ENCODE data around the gene NYNRIN.
A peak's percentile ranks its signal among the peaks of the same experiment; 100 is the strongest.

Gene NYNRIN

GRCh38 chr14:24409956-24410355 is 11.2 kb downstream of the NYNRIN start:
- Histone ChIP-seq H3K36me3 (peaks cover 89% of the 10 kb centered on the region), H3K4me3 (no peak overlapping the region), H3K4me1 (peaks cover 60% of the 10 kb centered on the region), H3K9me3 (no peaks in the 10 kb centered on the region), H3K4me2 (peak overlapping the region; percentile 92), H4K20me1 (0 out of 2 replicates have a peak, but pooled peaks cover 8% of the 10 kb centered on the region), H3K9ac (no peak overlapping the region), H3K27me3 (no peaks in the 10 kb centered on the region), H3K27ac (peak overlapping the region; percentile 81)
- TF ChIP-seq Cebpa-rat (IDR thresholded peaks at IDR 0.05): no peak

DNA sequence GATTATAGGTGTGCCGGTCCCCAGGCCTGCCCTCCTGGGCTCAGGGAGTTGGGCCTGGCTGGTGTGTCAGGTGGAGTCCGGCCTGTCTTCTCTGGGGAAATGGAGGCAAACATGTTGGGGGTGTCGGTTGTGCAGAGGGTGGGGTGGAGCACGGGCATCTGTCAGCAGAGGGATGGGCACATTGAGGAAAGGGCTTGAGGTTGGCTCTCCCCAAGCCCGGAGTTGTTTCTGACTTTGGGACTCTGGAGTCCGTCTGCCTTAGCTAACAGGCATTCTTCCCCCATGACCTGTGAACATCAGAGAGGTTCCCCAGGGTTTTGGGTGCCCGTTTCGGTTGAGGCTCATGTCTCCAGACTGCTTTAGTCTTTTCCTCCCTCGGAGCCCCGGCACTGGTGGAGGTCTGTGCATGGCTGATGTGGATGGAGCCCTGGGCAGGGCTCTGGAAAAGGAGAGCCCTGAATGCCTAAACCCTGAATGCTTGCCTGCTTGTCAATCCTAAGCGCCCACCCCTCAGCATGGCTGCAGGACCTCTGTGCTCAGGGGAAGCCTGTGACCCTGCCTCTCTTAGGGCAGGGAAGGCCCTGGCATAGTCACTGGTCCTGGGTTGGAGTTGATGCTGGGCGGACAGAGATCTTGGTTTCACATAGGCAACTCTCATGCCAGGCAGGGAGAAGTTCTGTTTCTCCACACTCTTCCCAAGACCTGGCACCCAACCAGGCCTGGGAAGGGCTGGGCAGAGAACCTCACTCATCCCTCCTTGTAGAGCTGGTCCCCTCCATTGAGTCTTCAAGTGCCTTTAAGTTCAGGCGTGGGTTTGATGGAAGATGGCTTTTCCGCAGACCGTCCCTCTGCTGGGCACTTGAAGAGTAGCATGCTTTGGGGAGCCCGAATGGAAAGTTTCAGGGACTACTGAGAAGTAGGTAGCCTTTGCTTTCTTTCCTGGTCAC is 12.9 kb downstream of the NYNRIN start:
- Histone ChIP-seq H3K27me3 (no peaks in the 10 kb centered on the region), H3K4me1 (peaks cover 67% of the 10 kb centered on the region), H3K4me3 (no peak overlapping the region), H4K20me1 (0 out of 2 replicates have a peak, but pooled peaks cover 8% of the 10 kb centered on the region), H3K36me3 (peaks cover 81% of the 10 kb centered on the region), H3K4me2 (peak overlapping the region; percentile 92), H3K9ac (0 out of 2 replicates have a peak overlapping the region, but pooled peaks have one; percentile 10), H3K9me3 (no peaks in the 10 kb centered on the region), H3K27ac (0 out of 2 replicates have a peak overlapping the region, but pooled peaks have one; percentile 6)
- TF ChIP-seq Cebpa-rat (IDR thresholded peaks at IDR 0.05): no peak

DNA sequence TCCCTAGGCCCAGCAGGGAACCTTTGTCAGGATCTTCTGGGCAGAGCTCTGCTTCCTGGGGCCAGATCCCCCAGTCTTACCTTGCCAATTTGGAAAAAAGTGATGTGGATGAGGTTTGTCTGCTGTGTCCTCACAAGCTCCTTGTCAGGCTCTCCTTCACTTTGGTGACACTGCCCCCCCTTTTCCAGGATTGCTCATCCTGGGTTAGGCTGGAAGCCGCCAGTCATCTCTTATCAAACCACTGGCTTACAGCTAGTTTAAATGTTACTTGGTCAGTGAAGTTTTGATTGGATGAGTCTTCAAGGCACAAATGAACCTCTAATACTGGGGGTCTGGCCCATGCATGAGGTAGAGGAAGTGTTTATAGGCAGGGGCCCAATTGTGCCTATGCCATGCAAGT is 15.3 kb downstream of the NYNRIN start:
- TF ChIP-seq Cebpa-rat (IDR thresholded peaks at IDR 0.05): no peak
- Histone ChIP-seq H3K9me3 (no peaks in the 10 kb centered on the region), H3K9ac (no peak overlapping the region), H3K27ac (no peak overlapping the region), H3K36me3 (peaks cover 58% of the 10 kb centered on the region), H3K27me3 (no peaks in the 10 kb centered on the region), H3K4me2 (no peak overlapping the region), H3K4me3 (no peak overlapping the region), H4K20me1 (0 out of 2 replicates have a peak, but pooled peaks cover 8% of the 10 kb centered on the region), H3K4me1 (peaks cover 64% of the 10 kb centered on the region)

DNA sequence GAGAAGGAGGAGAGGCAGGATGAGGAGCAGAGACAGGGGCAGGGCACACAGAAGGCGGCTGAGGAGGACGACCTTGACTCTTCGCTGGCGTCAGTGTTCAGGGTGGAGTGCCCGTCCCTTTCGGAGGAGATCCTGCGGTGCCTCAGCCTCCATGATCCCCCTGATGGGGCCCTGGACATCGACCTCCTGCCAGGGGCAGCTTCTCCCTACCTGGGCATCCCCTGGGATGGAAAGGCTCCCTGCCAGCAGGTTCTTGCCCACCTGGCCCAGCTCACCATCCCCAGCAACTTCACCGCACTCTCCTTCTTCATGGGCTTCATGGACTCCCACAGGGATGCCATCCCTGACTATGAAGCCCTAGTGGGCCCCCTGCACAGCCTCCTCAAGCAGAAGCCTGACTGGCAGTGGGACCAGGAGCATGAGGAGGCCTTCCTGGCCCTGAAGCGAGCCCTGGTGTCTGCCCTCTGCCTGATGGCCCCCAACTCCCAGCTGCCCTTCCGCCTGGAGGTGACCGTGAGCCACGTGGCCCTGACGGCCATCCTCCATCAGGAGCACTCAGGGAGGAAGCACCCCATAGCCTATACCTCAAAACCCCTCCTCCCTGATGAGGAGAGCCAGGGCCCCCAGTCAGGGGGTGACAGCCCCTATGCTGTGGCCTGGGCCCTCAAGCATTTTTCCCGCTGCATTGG is 16.1 kb downstream of the NYNRIN start:
- no peak for TF ChIP-seq Cebpa-rat (IDR thresholded peaks at IDR 0.05)
- peaks cover 58% of the 10 kb centered on the region for H3K36me3 ChIP-seq
- no peak overlapping the region for H3K9ac ChIP-seq
- H3K4me3 ChIP-seq: no peak overlapping the region
- no peaks in the 10 kb centered on the region for H3K27me3 ChIP-seq
- H3K4me1 ChIP-seq: peaks cover 56% of the 10 kb centered on the region
- 0 out of 2 replicates have a peak, but pooled peaks cover under 1% of the 10 kb centered on the region for H4K20me1 ChIP-seq
- H3K4me2 ChIP-seq: no peak overlapping the region
- H3K27ac ChIP-seq: no peak overlapping the region
- no peaks in the 10 kb centered on the region for H3K9me3 ChIP-seq

GRCh38 chr14:24415421-24416253 is 16.8 kb downstream of the NYNRIN start:
- no peaks in the 10 kb centered on the region for H3K27me3 ChIP-seq
- H3K4me1 ChIP-seq: peaks cover 48% of the 10 kb centered on the region
- peak overlapping the region; percentile 93 for H3K4me2 ChIP-seq
- H4K20me1 ChIP-seq: no peaks in the 10 kb centered on the region
- peak overlapping the region; percentile 65; the same call in 1 of the 2 replicates for H3K27ac ChIP-seq
- no peaks in the 10 kb centered on the region for H3K9me3 ChIP-seq
- peaks cover 53% of the 10 kb centered on the region for H3K36me3 ChIP-seq
- no peak overlapping the region for H3K4me3 ChIP-seq
- H3K9ac ChIP-seq: no peak overlapping the region
- TF ChIP-seq Cebpa-rat (IDR thresholded peaks at IDR 0.05): no peak

- Histone ChIP-seq H3K27ac (peak overlapping the region; percentile 65), H3K9ac (0 out of 2 replicates have a peak overlapping the region, but pooled peaks have one; percentile 34), H3K4me2 (peak overlapping the region; percentile 93), H3K36me3 (peaks cover 46% of the 10 kb centered on the region), H3K4me1 (peaks cover 43% of the 10 kb centered on the region), H3K4me3 (0 out of 2 replicates have a peak overlapping the region, but pooled peaks have one; percentile 38), H4K20me1 (no peaks in the 10 kb centered on the region), H3K27me3 (no peaks in the 10 kb centered on the region), H3K9me3 (no peaks in the 10 kb centered on the region)
- no peak for TF ChIP-seq Cebpa-rat (IDR thresholded peaks at IDR 0.05)
Measured at GRCh38 chr14:24416254-24416931, 17.6 kb downstream of the NYNRIN start.

- TF ChIP-seq Cebpa-rat (IDR thresholded peaks at IDR 0.05): no peak
- H3K4me2 ChIP-seq: peak overlapping the region; percentile 93
Measured at GRCh38 chr14:24416932-24417619, 18.3 kb downstream of the NYNRIN start.

GRCh38 chr14:24417832-24418491 is 19.2 kb downstream of the NYNRIN start:
- peak overlapping the region; percentile 93 for H3K4me2 ChIP-seq
- no peak overlapping the region for H3K27ac ChIP-seq
- H3K4me3 ChIP-seq: no peak overlapping the region
- H3K9me3 ChIP-seq: no peaks in the 10 kb centered on the region
- H3K9ac ChIP-seq: no peak overlapping the region
- TF ChIP-seq Cebpa-rat (IDR thresholded peaks at IDR 0.05): no peak
- peaks cover 51% of the 10 kb centered on the region for H3K4me1 ChIP-seq
- H4K20me1 ChIP-seq: no peaks in the 10 kb centered on the region
- peaks cover 30% of the 10 kb centered on the region for H3K36me3 ChIP-seq
- H3K27me3 ChIP-seq: no peaks in the 10 kb centered on the region

More at GRCh38 chr14:24416932-24417619, 18.3 kb downstream of the NYNRIN start:
- peak overlapping the region; percentile 65 for H3K27ac ChIP-seq
- H3K27me3 ChIP-seq: no peaks in the 10 kb centered on the region
- H4K20me1 ChIP-seq: no peaks in the 10 kb centered on the region
- H3K9ac ChIP-seq: peak overlapping the region; percentile 34; the same call in 1 of the 2 replicates
- H3K4me1 ChIP-seq: peaks cover 43% of the 10 kb centered on the region
- peak overlapping the region; percentile 38 for H3K4me3 ChIP-seq
- peaks cover 39% of the 10 kb centered on the region for H3K36me3 ChIP-seq
- H3K9me3 ChIP-seq: no peaks in the 10 kb centered on the region

All from BLaER1 (cell line).